Psoas muscle (tissue), 8 donors: Measurements from ENCODE around the gene GSG1L. TPM values are rescaled to one million over a fixed set of nuclear protein-coding genes. Genes with fewer than 3 reads are reported as not detected.

Experiments
- ATAC-seq, 4 donors: fragments of 200-7000 bp; cut with Tn5 transposase; one replicate each; pipeline ENCODE4 v1.9.1; 2020; ENCODE audit warnings: moderate library complexity in 3 of 4, mild to moderate bottlenecking in 2 of 4
- DNase-seq, 2 donors: peaks; one replicate each; pipeline ENCODE4 v3.0.0-alpha.2; 2020
- H3K27ac ChIP-seq: fragments of 200-600 bp; one replicate; pipeline ENCODE4 v1.8.0; 2022
- H3K27me3 ChIP-seq, 3 donors: fragments of 200-600 bp in 1 of 3; one replicate each; pipeline versions ENCODE4 v1.6.1 to v1.8.0; 2013 to 2022; ENCODE audit warnings: low read length in 2 of 3, mild to moderate bottlenecking in 2 of 3, moderate library complexity in 1 of 3; ENCODE audit not compliant: insufficient read depth in 3 of 3
- H3K36me3 ChIP-seq, 2 donors: fragments of 200-600 bp in 1 of 2; one replicate each; pipeline versions ENCODE4 v1.6.1 to v1.8.0; 2013 to 2022; ENCODE audit warnings: low read depth in 1 of 2, mild to moderate bottlenecking in 1 of 2, moderate library complexity in 1 of 2; ENCODE audit not compliant: insufficient read depth in 1 of 2
- H3K4me1 ChIP-seq: fragments of 200-600 bp; one replicate; pipeline ENCODE4 v1.8.0; 2022
- H3K4me3 ChIP-seq: fragments of 200-600 bp; one replicate; pipeline ENCODE4 v1.8.0; 2022; ENCODE audit warnings: mild to moderate bottlenecking
- H3K9me3 ChIP-seq: fragments of 200-600 bp; one replicate; pipeline ENCODE4 v1.8.0; 2022
- CTCF ChIP-seq: fragments of 200-600 bp; IDR thresholded peaks from one replicate; pipeline ENCODE4 v1.8.0; 2022; ENCODE audit warnings: antibody characterized with exemption
- WGBS, 3 donors: extraction: QIAGEN DNeasy Blood & Tissue Kit; methylation state at CpG; one replicate each; pipeline versions ENCODE4 v1.1.6 to v1.1.7; 2013; 5-methylcytosine and 5-hydroxymethylcytosine counted together
- intact Hi-C, 2 donors: fragments of 100-400 bp; cut with DNase I; formaldehyde crosslinking; loops; one replicate each; pipeline versions ENCODE4 v1.11.0 to v1.14.2; 2022
- polyA plus RNA-seq, 3 donors: library from polyadenylated mRNA; stranded (reverse); fragments of 200-250 nt; gene quantifications; one replicate each; pipeline ENCODE4 v1.2.3, GENCODE V29; 2013
- total RNA-seq, 4 donors: library from RNA; stranded (reverse); fragmentation: NEBNext Ultra II Directional in 2 of 4; extraction: Animal tissue kit (Norgen Biotek cat#: 25700) in 2 of 4; gene quantifications; one replicate each; pipeline versions ENCODE4 v1.2.1 to v1.2.4, GENCODE V29; 2021 to 2023
- donor health status: healthy with polysubstance abuse.
- donor health status: DM: no; HTN: no; CAD: no; lungs with moderate emphysema.
- donor health status: Bipolar disorder and iron deficiency.
- donor health status: healthy.
- donor health status: DM: yes; HTN: yes; CAD: no.
- donor health status: DM: no; HTN: no; CAD: no.
- donor health status: DM: no; HTN: no; CAD: no.
- donor health status: DM: yes; HTN: yes; CAD: no.

The GSG1L gene
- total and polyA plus RNA-seq, 7 donors: 0.04 to 0.17 (median 0.08) TPM; not detected in 2

GRCh38 chr16:27790546-27791403, 272.7 kb downstream of the GSG1L start:
- 64 to 72% (median 65%) methylated on average over 12 of the region's 12 CpGs for WGBS, 3 donors

GRCh38 chr16:27789595-27790241, 273.8 kb downstream of the GSG1L start:
- H3K27ac ChIP-seq: no peak overlapping the region

More at GRCh38 chr16:27790546-27791403, 272.7 kb downstream of the GSG1L start:
- no peaks in the 10 kb centered on the region for H3K36me3 ChIP-seq
- H3K9me3 ChIP-seq: no peaks in the 10 kb centered on the region
- H3K27ac ChIP-seq: no peak overlapping the region
- peak in 2 of 4 donors; percentile 46 to 51 for ATAC-seq
- H3K27me3 ChIP-seq: no peaks in the 10 kb centered on the region
- intact Hi-C loops: no loop called here
- H3K4me3 ChIP-seq: no peak overlapping the region
- DNase-seq: no peak
- H3K4me1 ChIP-seq: no peaks in the 10 kb centered on the region
- no peak for TF ChIP-seq CTCF

GRCh38 chr16:27789150-27789549, 274.4 kb downstream of the GSG1L start:
- Histone ChIP-seq H3K27me3 (no peaks in the 10 kb centered on the region), H3K4me3 (no peak overlapping the region), H3K27ac (no peak overlapping the region), H3K4me1 (no peaks in the 10 kb centered on the region), H3K36me3 (no peaks in the 10 kb centered on the region), H3K9me3 (no peaks in the 10 kb centered on the region)
- ATAC-seq: no peak
- 94 to 98% (median 97%) methylated on average over 1 of the region's 1 CpG for whole genome bisulfite sequencing, 3 donors
- intact Hi-C loops: no loop called here
- no peak for DNase-seq
- no peak for TF ChIP-seq CTCF

More at GRCh38 chr16:27789595-27790241, 273.8 kb downstream of the GSG1L start:
- Histone ChIP-seq H3K27me3 (no peaks in the 10 kb centered on the region), H3K4me1 (no peaks in the 10 kb centered on the region), H3K9me3 (no peaks in the 10 kb centered on the region), H3K4me3 (no peak overlapping the region), H3K36me3 (no peaks in the 10 kb centered on the region)
- intact Hi-C loops: no loop called here
- DNase-seq: no peak
- ATAC-seq: no peak
- whole genome bisulfite sequencing, 3 donors: 87 to 95% (median 93%) methylated on average over 2 of the region's 2 CpGs
- TF ChIP-seq CTCF: no peak

GRCh38 chr16:27787665-27788064, 275.8 kb downstream of the GSG1L start:
- Histone ChIP-seq H3K9me3 (no peaks in the 10 kb centered on the region), H3K36me3 (no peaks in the 10 kb centered on the region), H3K27me3 (no peaks in the 10 kb centered on the region), H3K4me3 (no peak overlapping the region), H3K4me1 (no peaks in the 10 kb centered on the region), H3K27ac (no peak overlapping the region)
- DNase-seq: no peak
- WGBS, 3 donors: 94 to 98% (median 95%) methylated on average over 6 of the region's 6 CpGs
- intact Hi-C loops: no loop called here
- TF ChIP-seq CTCF: no peak
- no peak for ATAC-seq
